Gastroesophageal sphincter (tissue), 4 donors: ENCODE data around the gene AGA. TPM values are rescaled to one million over a fixed set of nuclear protein-coding genes. Genes with fewer than 3 reads are reported as not detected.

ENCODE experiments used
- ATAC-seq: fragments of 150-250 bp; one replicate; pipeline ENCODE4 v1.9.1; 2016; ENCODE audit warnings: mild to moderate bottlenecking, moderate library complexity
- H3K27ac ChIP-seq, 4 donors: fragments of 200-600 bp; sonication (generic) in 3 of 4; 1 replicate in 3 of 4; 2 replicates in 1 of 4; pipeline ENCODE4 v1.5.1; 2016 to 2019
- H3K27me3 ChIP-seq: fragments of 200-600 bp; sonication (generic); one replicate; pipeline ENCODE4 v1.5.1; 2019
- H3K36me3 ChIP-seq, 2 donors: fragments of 200-600 bp; sonication (generic); one replicate each; pipeline ENCODE4 v1.5.1; 2019; ENCODE audit warnings: control low read depth in 1 of 2
- H3K4me1 ChIP-seq, 3 donors: fragments of 200-600 bp; sonication (generic); 1 replicate in 2 of 3; 2 replicates in 1 of 3; pipeline ENCODE4 v1.5.1; 2016 to 2019; ENCODE audit warnings: control low read depth in 2 of 3
- H3K4me3 ChIP-seq, 2 donors: fragments of 200-600 bp; sonication (generic); one replicate each; pipeline ENCODE4 v1.5.1; 2019; ENCODE audit warnings: mild to moderate bottlenecking in 1 of 2, moderate library complexity in 1 of 2
- H3K9me3 ChIP-seq, 3 donors: fragments of 200-600 bp; sonication (generic); one replicate each; pipeline ENCODE4 v1.5.1; 2017 to 2019; ENCODE audit warnings: control low read depth in 2 of 3
- EP300 ChIP-seq: sonication (generic); formaldehyde crosslinking; IDR thresholded peaks from one replicate; pipeline ENCODE4 v1.6.1; 2017; ENCODE audit warnings: antibody characterized with exemption, mild to moderate bottlenecking
- POLR2A ChIP-seq, 2 donors: fragments of 450-650 bp; IDR thresholded peaks; one replicate each; pipeline ENCODE4 v1.6.1; 2017; ENCODE audit warnings: antibody characterized with exemption in 2 of 2, mild to moderate bottlenecking in 2 of 2, moderate library complexity in 1 of 2
- POLR2AphosphoS5 ChIP-seq: sonication (generic); formaldehyde crosslinking; IDR thresholded peaks from one replicate; pipeline ENCODE4 v1.6.1; 2017; ENCODE audit warnings: antibody characterized with exemption
- WGBS, 2 donors: methylation state at CpG; one replicate each; pipeline ENCODE4 v1.1.5; 2018; ENCODE audit warnings: low coverage in 1 of 2; 5-methylcytosine and 5-hydroxymethylcytosine counted together
- total RNA-seq, 4 donors: library from RNA; depleted of rRNA; stranded (reverse); fragments of >200 nt; gene quantifications; one replicate each; pipeline ENCODE4 v1.1.0, GENCODE V29; 2016
- TF ChIP-seq, protein P1 (sequence below), 4 experiments: fragments of 200-600 bp in 2 of 4; fragments of 450-650 bp in 2 of 4; sonication (generic) in 1 of 4; IDR thresholded peaks; one replicate each; pipeline ENCODE4 v1.5.1; 2017 to 2019; ENCODE audit warnings: antibody characterized with exemption in 4 of 4, mild to moderate bottlenecking in 2 of 4, moderate library complexity in 2 of 4

Gene AGA
- total RNA-seq, 4 donors from 2014 or later: 9.3 to 29.1 (median 13.9) TPM

DNA sequence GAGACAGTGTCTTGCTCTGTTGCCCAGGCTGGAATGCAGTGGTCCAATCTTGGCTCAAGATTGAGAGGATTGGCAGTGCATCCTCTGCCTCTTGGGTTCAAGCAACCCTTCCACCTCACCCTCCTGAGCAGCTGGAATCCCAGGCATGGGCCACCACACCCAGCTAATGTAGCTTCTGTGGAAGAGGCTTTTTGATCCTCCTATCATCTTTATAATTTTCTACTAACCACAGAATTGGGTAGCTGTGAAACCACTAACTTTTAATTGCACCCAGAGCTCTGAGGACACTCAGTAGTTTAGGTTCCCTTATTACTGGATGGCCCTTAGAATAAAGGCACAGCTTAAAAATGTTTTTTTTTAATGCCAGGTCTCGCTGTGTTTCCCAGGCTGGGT lies 8.9 kb upstream of the AGA start:
- ATAC-seq: no peak
- 50 to 64% methylated on average over 1 of the region's 1 CpG for WGBS, 2 donors
- H3K4me1 ChIP-seq: no peaks in the 10 kb centered on the region
- no peak overlapping the region for H3K4me3 ChIP-seq
- H3K27me3 ChIP-seq: no peaks in the 10 kb centered on the region
- TF ChIP-seq POLR2AphosphoS5 (no peak), POLR2A (IDR thresholded peaks at IDR 0.05) (no peak), EP300 (no peak)
- TF ChIP-seq, protein P1, sequence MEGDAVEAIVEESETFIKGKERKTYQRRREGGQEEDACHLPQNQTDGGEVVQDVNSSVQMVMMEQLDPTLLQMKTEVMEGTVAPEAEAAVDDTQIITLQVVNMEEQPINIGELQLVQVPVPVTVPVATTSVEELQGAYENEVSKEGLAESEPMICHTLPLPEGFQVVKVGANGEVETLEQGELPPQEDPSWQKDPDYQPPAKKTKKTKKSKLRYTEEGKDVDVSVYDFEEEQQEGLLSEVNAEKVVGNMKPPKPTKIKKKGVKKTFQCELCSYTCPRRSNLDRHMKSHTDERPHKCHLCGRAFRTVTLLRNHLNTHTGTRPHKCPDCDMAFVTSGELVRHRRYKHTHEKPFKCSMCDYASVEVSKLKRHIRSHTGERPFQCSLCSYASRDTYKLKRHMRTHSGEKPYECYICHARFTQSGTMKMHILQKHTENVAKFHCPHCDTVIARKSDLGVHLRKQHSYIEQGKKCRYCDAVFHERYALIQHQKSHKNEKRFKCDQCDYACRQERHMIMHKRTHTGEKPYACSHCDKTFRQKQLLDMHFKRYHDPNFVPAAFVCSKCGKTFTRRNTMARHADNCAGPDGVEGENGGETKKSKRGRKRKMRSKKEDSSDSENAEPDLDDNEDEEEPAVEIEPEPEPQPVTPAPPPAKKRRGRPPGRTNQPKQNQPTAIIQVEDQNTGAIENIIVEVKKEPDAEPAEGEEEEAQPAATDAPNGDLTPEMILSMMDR (IDR thresholded peaks at IDR 0.05): no peak
- no peaks in the 10 kb centered on the region for H3K36me3 ChIP-seq
- no peaks in the 10 kb centered on the region for H3K9me3 ChIP-seq
- no peak overlapping the region for H3K27ac ChIP-seq

DNA sequence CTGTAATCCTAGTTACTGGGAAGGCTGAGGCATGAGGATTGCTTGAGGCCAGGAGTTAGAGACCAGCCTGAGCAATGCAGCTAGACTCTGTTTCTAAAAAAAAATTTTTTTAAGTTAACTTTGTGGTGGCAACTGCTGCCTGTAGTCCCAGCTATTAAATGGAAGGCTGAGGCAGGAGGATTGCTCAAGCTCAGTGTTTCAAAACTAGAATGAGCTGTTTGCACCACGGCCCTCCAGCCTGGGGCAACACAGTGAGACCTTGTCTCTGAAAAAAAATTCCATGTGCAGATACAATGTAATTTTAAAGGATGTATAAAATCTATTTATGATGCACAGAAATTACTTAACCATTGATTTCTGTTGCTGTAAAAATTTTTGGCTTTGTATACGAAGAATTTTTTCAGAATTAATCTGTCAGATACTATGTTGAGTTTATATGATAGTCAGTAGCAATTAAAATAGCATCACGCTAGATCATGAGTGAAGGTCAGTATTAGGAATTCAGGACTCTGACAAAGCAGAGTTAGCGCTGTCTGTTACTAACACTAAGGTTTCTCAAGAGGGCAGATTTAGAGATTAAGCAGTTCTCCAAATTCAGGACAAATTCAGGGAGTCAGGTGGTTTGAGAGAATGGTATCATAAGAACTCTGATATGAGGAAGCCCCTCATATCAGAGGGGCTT lies 8.3 kb upstream of the AGA start:
- no peak for ATAC-seq

DNA sequence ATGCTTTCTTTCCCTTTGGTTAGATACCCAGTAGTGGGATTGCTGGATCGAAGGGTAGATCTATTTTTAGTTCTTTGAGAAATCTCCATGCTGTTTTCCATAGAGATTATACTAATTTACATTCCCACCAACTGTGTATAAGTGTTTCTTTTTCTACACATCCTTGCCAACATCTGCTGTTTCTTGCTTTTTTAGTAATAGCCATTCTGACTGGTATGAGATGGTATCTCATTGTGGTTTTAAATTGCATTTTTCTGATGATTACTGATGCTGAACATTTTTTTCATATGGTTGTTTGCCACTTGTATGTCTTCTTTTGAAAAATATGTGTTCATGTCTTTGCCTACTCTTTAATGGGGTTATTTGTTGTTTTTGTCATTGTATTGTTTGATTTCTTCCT lies 6.6 kb upstream of the AGA start:
- no peak for TF ChIP-seq EP300
- TF ChIP-seq POLR2AphosphoS5: no peak
- TF ChIP-seq, protein P1 (IDR thresholded peaks at IDR 0.05): no peak
- no peak for TF ChIP-seq POLR2A (IDR thresholded peaks at IDR 0.05)
- Histone ChIP-seq H3K9me3 (no peaks in the 10 kb centered on the region), H3K36me3 (no peaks in the 10 kb centered on the region), H3K4me3 (no peak overlapping the region), H3K4me1 (no peaks in the 10 kb centered on the region), H3K27ac (no peak overlapping the region), H3K27me3 (no peaks in the 10 kb centered on the region)
- WGBS, 2 donors: 73 to 77% methylated on average over 1 of the region's 1 CpG
- ATAC-seq: no peak

More for the DNA sequence above, 8.3 kb upstream of the AGA start:
- TF ChIP-seq POLR2A (IDR thresholded peaks at IDR 0.05): no peak
- TF ChIP-seq POLR2AphosphoS5: no peak
- TF ChIP-seq, protein P1 (IDR thresholded peaks at IDR 0.05): no peak
- TF ChIP-seq EP300: no peak
- Histone ChIP-seq H3K27ac (no peak overlapping the region), H3K4me3 (no peak overlapping the region), H3K9me3 (no peaks in the 10 kb centered on the region), H3K4me1 (no peaks in the 10 kb centered on the region), H3K36me3 (no peaks in the 10 kb centered on the region), H3K27me3 (no peaks in the 10 kb centered on the region)
- WGBS, 2 donors: 83 to 89% methylated on average over 4 of the region's 4 CpGs

DNA sequence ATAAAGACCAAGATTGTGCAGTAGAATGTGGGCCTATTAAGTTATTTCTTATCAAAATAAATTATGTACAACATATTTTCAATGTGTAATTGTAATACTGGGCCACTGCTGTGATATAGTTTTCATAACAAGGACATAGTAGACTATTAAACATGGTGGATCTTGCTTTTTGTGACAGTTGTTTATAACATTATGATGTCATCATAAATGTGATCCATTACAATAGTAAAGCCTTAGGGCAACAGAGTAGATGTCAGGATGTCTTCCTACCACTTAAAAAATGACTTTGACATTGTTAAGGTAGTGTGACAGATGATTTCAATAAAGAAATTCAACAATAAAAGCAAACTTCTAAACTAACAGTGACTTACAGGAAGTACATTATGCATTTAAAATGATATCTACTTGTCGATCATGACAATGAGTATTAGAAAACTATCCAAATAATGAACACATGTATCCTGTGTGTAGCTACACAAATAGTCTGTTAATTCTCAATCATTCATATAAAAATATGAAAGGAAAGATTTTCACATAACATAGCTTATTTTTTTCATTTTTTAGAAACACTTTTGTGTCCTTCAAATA lies 5.3 kb upstream of the AGA start:
- Histone ChIP-seq H3K27me3 (no peaks in the 10 kb centered on the region), H3K9me3 (no peaks in the 10 kb centered on the region), H3K36me3 (no peaks in the 10 kb centered on the region), H3K4me3 (no peak overlapping the region), H3K4me1 (peaks cover 0 to 6% (median 0%) of the 10 kb centered on the region in 3 donors), H3K27ac (no peak overlapping the region)
- WGBS, 2 donors: 50 to 75% methylated on average over 1 of the region's 1 CpG
- TF ChIP-seq, protein P1 (IDR thresholded peaks at IDR 0.05): no peak
- TF ChIP-seq EP300 (no peak), POLR2AphosphoS5 (no peak), POLR2A (IDR thresholded peaks at IDR 0.05) (no peak)
- no peak for ATAC-seq

DNA sequence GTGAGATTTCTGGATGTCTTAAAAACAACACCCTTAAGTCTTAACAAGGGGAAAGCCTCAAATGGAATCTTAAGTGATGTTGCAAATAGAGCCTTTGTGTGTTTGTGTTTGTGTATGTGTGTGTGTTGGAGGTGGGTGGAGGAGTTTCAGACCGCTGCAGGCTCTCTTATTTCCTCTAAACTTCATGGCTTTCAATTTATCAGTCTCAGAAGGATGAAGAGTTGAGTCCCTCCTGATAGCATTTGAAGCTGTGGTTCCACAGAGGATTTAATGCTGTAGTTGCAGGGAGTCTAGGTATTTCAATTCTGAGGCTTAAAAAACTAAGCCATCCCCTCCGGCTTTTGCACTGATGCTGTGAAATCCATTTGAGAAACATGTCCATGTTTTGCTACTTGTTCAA lies 4.3 kb upstream of the AGA start:
- no peak for TF ChIP-seq POLR2A (IDR thresholded peaks at IDR 0.05)
- TF ChIP-seq POLR2AphosphoS5: no peak
- no peak for TF ChIP-seq EP300
- TF ChIP-seq, protein P1 (IDR thresholded peaks at IDR 0.05): no peak
- WGBS, 2 donors: 76 to 90% methylated on average over 2 of the region's 2 CpGs
- Histone ChIP-seq H3K4me3 (no peak overlapping the region), H3K27ac (no peak overlapping the region), H3K27me3 (no peaks in the 10 kb centered on the region), H3K36me3 (no peaks in the 10 kb centered on the region), H3K9me3 (no peaks in the 10 kb centered on the region), H3K4me1 (peaks cover 0 to 8% (median 0%) of the 10 kb centered on the region in 3 donors)
- no peak for ATAC-seq
